H54 (cell line): ENCODE measurements around the gene SERPINA1.

Experiments used
- DNase-seq: peaks from one replicate; pipeline ENCODE4 v3.0.0; 2011; ENCODE audit warnings: low spot score, mixed read lengths; ENCODE audit not compliant: insufficient read length
- FAIRE-seq: peaks from 3 replicates; lab custom pipeline; 2011; peaks lifted over from hg19 to GRCh38; lab: Jason Lieb, UNC
- POLR2A ChIP-seq: IDR thresholded peaks from 2 replicates; pipeline ENCODE4 v1.6.1; 2011; ENCODE audit warnings: low read depth, mild to moderate bottlenecking, low read length

The SERPINA1 gene

DNA sequence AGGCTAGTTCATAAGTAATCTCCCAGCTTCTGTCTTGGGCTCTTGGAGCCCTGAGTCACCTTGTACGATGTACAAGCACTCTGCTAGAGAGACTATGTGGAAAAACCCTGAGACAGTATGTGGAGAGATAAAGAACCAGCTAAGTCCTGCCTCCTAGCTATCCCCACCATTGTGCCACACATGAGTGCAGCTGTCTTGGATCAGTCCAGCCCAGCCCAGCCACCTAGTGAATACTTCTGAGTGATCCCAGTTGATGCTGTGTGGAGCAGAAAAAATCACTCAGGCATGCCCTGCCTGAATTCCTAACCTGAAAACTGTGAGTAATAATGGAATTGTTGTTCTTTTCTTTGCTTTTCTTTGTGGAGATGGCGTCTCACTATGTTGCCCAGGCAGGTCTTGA lies 60.2 kb downstream of the SERPINA1 start:
- TF ChIP-seq POLR2A: no peak
- DNase-seq (no peak), FAIRE-seq (no peak)
